IMR-90 (cell line): ENCODE results near the gene ZNF644. TPM values are rescaled to one million over a fixed set of nuclear protein-coding genes. Genes with fewer than 3 reads are reported as not detected.

ENCODE experiments used
- ATAC-seq: fragments of 200-7000 bp; cut with Tn5 transposase; 2 replicates; pipeline ENCODE4 v1.9.1; 2020; ENCODE audit warnings: low read depth, mild to moderate bottlenecking, moderate library complexity
- BruUV-seq: library from RNA; stranded (reverse); fragments of 400-500 nt; replicated peaks from 2 replicates; lab custom pipeline; 2021; lab: Mats Ljungman, UMichigan
- CTCF ChIA-PET: fragments of 300-600 bp; formaldehyde crosslinking; extraction: SDS; loops from one replicate; lab custom pipeline; 2021; ENCODE audit warnings: antibody characterized with exemption; lab: Yijun Ruan, JAX
- POLR2A ChIA-PET: fragments of 300-600 bp; sonication (Branson Sonifier 250); formaldehyde crosslinking; loops from one replicate; lab custom pipeline; 2022; ENCODE audit warnings: antibody characterized with exemption; ENCODE audit not compliant: unreplicated experiment; lab: Charles Lee
- DNase-seq: peaks from one replicate; pipeline ENCODE4 v3.0.0; 2013
- H2AFZ ChIP-seq: replicated peaks from 2 replicates; pipeline ENCODE3; 2013; ENCODE audit warnings: low read length, mild to moderate bottlenecking; ENCODE audit not compliant: poor library complexity
- H2AK5ac ChIP-seq: 2 replicates; pipeline ENCODE4 v1.6.1; 2013; ENCODE audit warnings: low read depth, low read length, inconsistent platforms
- H2AK9ac ChIP-seq: replicated peaks from 2 replicates; pipeline ENCODE3; 2013; ENCODE audit warnings: mild to moderate bottlenecking, low read depth, low read length, moderate library complexity; ENCODE audit not compliant: poor library complexity
- H2BK120ac ChIP-seq: 2 replicates; pipeline ENCODE4 v1.6.1; 2013; ENCODE audit warnings: low read depth, low read length, inconsistent platforms
- H2BK15ac ChIP-seq: 3 replicates; pipeline ENCODE4 v1.6.1; 2013; ENCODE audit warnings: low read depth, low read length, inconsistent platforms
- H2BK20ac ChIP-seq: 2 replicates; pipeline ENCODE4 v1.6.1; 2013; ENCODE audit warnings: low read depth, mild to moderate bottlenecking, inconsistent platforms, low read length, moderate library complexity
- H2BK5ac ChIP-seq: 2 replicates; pipeline ENCODE4 v1.6.1; 2013; ENCODE audit warnings: mild to moderate bottlenecking, low read depth, low read length, inconsistent platforms; ENCODE audit not compliant: poor library complexity, severe bottlenecking
- H3K14ac ChIP-seq: replicated peaks from 2 replicates; pipeline ENCODE4 v1.6.1; 2013; ENCODE audit warnings: low read depth, low read length, inconsistent platforms
- H3K18ac ChIP-seq: 2 replicates; pipeline ENCODE4 v1.6.1; 2013; ENCODE audit warnings: low read depth, low read length, control low read depth
- H3K23ac ChIP-seq: 2 replicates; pipeline ENCODE4 v1.6.1; 2013; ENCODE audit warnings: low read depth, low read length, inconsistent platforms
- H3K27ac ChIP-seq: 2 replicates; pipeline ENCODE4 v1.5.1; 2013; ENCODE audit warnings: mild to moderate bottlenecking, control low read depth, low read length; ENCODE audit not compliant: insufficient read depth
- H3K27me3 ChIP-seq: 2 replicates; pipeline ENCODE4 v1.6.1; 2013; ENCODE audit warnings: low read length; ENCODE audit not compliant: control insufficient read depth, insufficient read depth
- H3K36me3 ChIP-seq: 2 replicates; pipeline ENCODE4 v1.6.1; 2013; ENCODE audit warnings: low read length, mixed read lengths; ENCODE audit not compliant: control insufficient read depth, insufficient read depth
- H3K4ac ChIP-seq: 2 replicates; pipeline ENCODE4 v1.6.1; 2013; ENCODE audit warnings: low read depth, low read length, inconsistent platforms
- H3K4me1 ChIP-seq: 2 replicates; pipeline ENCODE4 v1.6.1; 2013; ENCODE audit warnings: low read length, mixed read lengths; ENCODE audit not compliant: control insufficient read depth, insufficient read depth
- H3K4me2 ChIP-seq: 2 replicates; pipeline ENCODE4 v1.6.1; 2013; ENCODE audit warnings: low read depth, mild to moderate bottlenecking, control low read depth, low read length, moderate library complexity
- H3K4me3 ChIP-seq: 2 replicates; pipeline ENCODE4 v1.5.1; 2013; ENCODE audit warnings: low read depth, mild to moderate bottlenecking, control low read depth, low read length, moderate library complexity; ENCODE audit not compliant: insufficient read depth
- H3K56ac ChIP-seq: 2 replicates; pipeline ENCODE4 v1.6.1; 2013; ENCODE audit warnings: low read length, inconsistent platforms; ENCODE audit not compliant: insufficient read depth; ENCODE audit errors: extremely low read depth
- H3K79me1 ChIP-seq, 2 experiments: 2 replicates each; pipeline ENCODE4 v1.6.1; 2013; ENCODE audit warnings: low read length in 2 of 2, inconsistent platforms in 1 of 2, low read depth in 1 of 2
- H3K9ac ChIP-seq: 2 replicates; pipeline ENCODE4 v1.6.1; 2013; ENCODE audit warnings: low read depth, low read length, control low read depth
- H3K9me1 ChIP-seq: 2 replicates; pipeline ENCODE4 v1.6.1; 2013; ENCODE audit warnings: low read length, inconsistent platforms; ENCODE audit not compliant: insufficient read depth
- H3K9me3 ChIP-seq: 2 replicates; pipeline ENCODE4 v1.6.1; 2013; ENCODE audit warnings: low read length; ENCODE audit not compliant: control insufficient read depth, insufficient read depth
- H4K20me1 ChIP-seq: 2 replicates; pipeline ENCODE4 v1.6.1; 2013; ENCODE audit warnings: low read length, inconsistent platforms; ENCODE audit not compliant: insufficient read depth
- H4K5ac ChIP-seq: 2 replicates; pipeline ENCODE4 v1.6.1; 2013; ENCODE audit warnings: mild to moderate bottlenecking, low read depth, low read length, control low read depth
- H4K8ac ChIP-seq, 2 experiments: 2 replicates each; pipeline ENCODE4 v1.6.1; 2013; ENCODE audit warnings: low read depth in 2 of 2, low read length in 2 of 2, control low read depth in 1 of 2, inconsistent platforms in 1 of 2
- H4K91ac ChIP-seq: 2 replicates; pipeline ENCODE4 v1.6.1; 2013; ENCODE audit warnings: low read depth, low read length, inconsistent platforms; ENCODE audit not compliant: insufficient read depth
- CEBPB ChIP-seq: IDR thresholded peaks from 2 replicates; pipeline ENCODE4 v1.6.1; 2012; ENCODE audit warnings: low read depth, low read length, improper control_type of control experiment
- FOS ChIP-seq: fragments of 150-350 bp; IDR thresholded peaks from 2 replicates; pipeline ENCODE4 v1.6.1; 2016; ENCODE audit warnings: low read depth, low read length
- MAFK ChIP-seq: IDR thresholded peaks from 2 replicates; pipeline ENCODE4 v1.6.1; 2012; ENCODE audit warnings: low read depth, low read length, improper control_type of control experiment
- MAZ ChIP-seq: IDR thresholded peaks from 2 replicates; pipeline ENCODE4 v1.6.1; 2012; ENCODE audit warnings: low read depth, mild to moderate bottlenecking, low read length, improper control_type of control experiment, moderate library complexity, borderline replicate concordance
- MXI1 ChIP-seq: IDR thresholded peaks from 2 replicates; pipeline ENCODE4 v1.6.1; 2012; ENCODE audit warnings: low read depth, mild to moderate bottlenecking, low read length, moderate library complexity, borderline replicate concordance
- NFE2L2 ChIP-seq: fragments of 150-350 bp; IDR thresholded peaks from 2 replicates; pipeline ENCODE4 v1.6.1; 2016; ENCODE audit warnings: low read depth, mild to moderate bottlenecking, low read length
- POLR2A ChIP-seq: IDR thresholded peaks from 2 replicates; pipeline ENCODE4 v1.6.1; 2012; ENCODE audit warnings: mild to moderate bottlenecking, low read depth, low read length
- RCOR1 ChIP-seq: IDR thresholded peaks from 2 replicates; pipeline ENCODE4 v1.6.1; 2012; ENCODE audit warnings: mild to moderate bottlenecking, low read length, improper control_type of control experiment; ENCODE audit not compliant: insufficient replicate concordance
- RFX5 ChIP-seq: IDR thresholded peaks from 2 replicates; pipeline ENCODE4 v1.8.0; 2012; ENCODE audit warnings: low read depth, mild to moderate bottlenecking, low read length, moderate library complexity
- WGBS, 2 experiments: methylation state at CpG; one replicate each; pipeline versions ENCODE4 v1.1.5 to v1.1.7; 2013; ENCODE audit warnings: missing lambda C conversion rate in 2 of 2; ENCODE audit not compliant: insufficient read length in 1 of 2; ENCODE audit errors: extremely low coverage in 2 of 2; 5-methylcytosine and 5-hydroxymethylcytosine counted together
- dilution Hi-C: fragments of 300-500 bp; cut with HindIII; formaldehyde crosslinking; loops from one replicate; pipeline ENCODE4 v1.14.3; 2018; ENCODE audit warnings: low sequenced_read_pairs; ENCODE audit not compliant: unreplicated experiment
- in situ Hi-C: fragments of 300-500 bp; cut with MboI; formaldehyde crosslinking; loops from 3 replicates; pipeline ENCODE4 v1.14.3; 2019; ENCODE audit warnings: low sequenced_read_pairs, inconsistent platforms, mixed read lengths
- intact Hi-C: fragments of 100-400 bp; cut with micrococcal nuclease; formaldehyde crosslinking; loops from 2 replicates; pipeline ENCODE4 v1.10.0; 2022
- polyA plus RNA-seq, 3 experiments: library from polyadenylated mRNA; depleted of rRNA; stranded (reverse); fragments of >200 nt; gene quantifications; 2 replicates each; pipeline ENCODE4 v1.2.3, GENCODE V29; 2012; ENCODE audit warnings: low replicate concordance in 1 of 3
- total RNA-seq: library from RNA; depleted of rRNA; stranded (reverse); fragments of >200 nt; gene quantifications from 2 replicates; pipeline ENCODE4 v1.2.3, GENCODE V29; 2012
- TF ChIP-seq, protein P1 (sequence below): fragments of 150-350 bp; IDR thresholded peaks from 2 replicates; pipeline ENCODE4 v1.6.1; 2016; ENCODE audit warnings: low read depth, mild to moderate bottlenecking, low read length, moderate library complexity, borderline replicate concordance
- TF ChIP-seq, protein P2 (sequence below): fragments of 150-350 bp; IDR thresholded peaks from 2 replicates; pipeline ENCODE4 v1.6.1; 2017; ENCODE audit warnings: mild to moderate bottlenecking, antibody characterized with exemption, low read length, low read depth

Gene ZNF644
- total and polyA plus RNA-seq, 2 of the 4 experiments (the other 2 are of a cell fraction), result 9.0 to 45.3 TPM

DNA sequence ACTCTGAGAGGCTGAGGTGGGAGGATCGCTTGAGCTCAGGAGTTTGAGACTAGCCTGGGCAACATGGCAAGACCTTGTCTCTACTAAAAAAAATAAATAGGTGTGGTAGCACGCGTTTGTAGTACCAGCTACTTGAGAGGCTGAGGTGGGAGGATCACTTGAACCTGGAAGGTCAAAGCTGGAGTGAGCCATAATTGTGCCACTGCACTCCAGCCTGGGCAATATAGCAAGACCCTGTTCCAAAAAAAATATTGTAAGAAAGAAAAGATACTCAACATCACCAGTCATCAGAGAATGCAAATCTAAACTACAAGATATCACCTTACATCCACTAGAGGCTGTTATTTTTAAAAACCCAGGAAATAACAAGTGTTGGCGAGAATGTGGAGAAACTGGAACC lies 32.5 kb downstream of the ZNF644 start:
- Histone ChIP-seq H3K18ac (no peak overlapping the region), H2BK15ac (no peak overlapping the region), H2BK20ac (no peak overlapping the region), H2AK9ac (no peak overlapping the region), H2AFZ (no peak overlapping the region), H3K14ac (no peak overlapping the region), H2AK5ac (no peak overlapping the region), H3K4me1 (peaks cover 1% of the 10 kb centered on the region; the same call in 1 of the 2 replicates), H2BK120ac (no peak overlapping the region), H4K8ac (no peak overlapping the region), H3K4me3 (no peak overlapping the region), H3K56ac (no peak overlapping the region), H4K20me1 (peaks cover 58% of the 10 kb centered on the region), H3K79me1 (peaks cover 5 to 57% of the 10 kb centered on the region in 2 experiments), H3K4ac (no peak overlapping the region), H3K4me2 (no peak overlapping the region), H3K27me3 (no peaks in the 10 kb centered on the region), H3K27ac (no peak overlapping the region), H4K91ac (no peak overlapping the region), H3K9ac (no peak overlapping the region), H2BK5ac (no peak overlapping the region), H4K5ac (no peak overlapping the region), H3K9me1 (peaks cover 7% of the 10 kb centered on the region; the same call in 1 of the 2 replicates), H3K23ac (no peak overlapping the region), H3K36me3 (0 out of 2 replicates have a peak, but pooled peaks cover 3% of the 10 kb centered on the region), H3K9me3 (no peaks in the 10 kb centered on the region; the same call in 1 of the 2 replicates)
- in situ Hi-C loops, result no loop called here
- no CpG with 5 or more reads among the region's 4 CpGs for WGBS, 2 experiments
- no TSS peak for BruUV-seq
- ChIA-PET CTCF (no interaction called here), POLR2A (no interaction called here)
- ATAC-seq (no peak), DNase-seq (no peak)
- intact Hi-C loops, result no loop called here
- no peak for TF ChIP-seq MAZ
- TF ChIP-seq NFE2L2, result no peak
- no peak for TF ChIP-seq CEBPB
- TF ChIP-seq RCOR1, result no peak
- TF ChIP-seq MXI1, result no peak
- TF ChIP-seq, protein P1, sequence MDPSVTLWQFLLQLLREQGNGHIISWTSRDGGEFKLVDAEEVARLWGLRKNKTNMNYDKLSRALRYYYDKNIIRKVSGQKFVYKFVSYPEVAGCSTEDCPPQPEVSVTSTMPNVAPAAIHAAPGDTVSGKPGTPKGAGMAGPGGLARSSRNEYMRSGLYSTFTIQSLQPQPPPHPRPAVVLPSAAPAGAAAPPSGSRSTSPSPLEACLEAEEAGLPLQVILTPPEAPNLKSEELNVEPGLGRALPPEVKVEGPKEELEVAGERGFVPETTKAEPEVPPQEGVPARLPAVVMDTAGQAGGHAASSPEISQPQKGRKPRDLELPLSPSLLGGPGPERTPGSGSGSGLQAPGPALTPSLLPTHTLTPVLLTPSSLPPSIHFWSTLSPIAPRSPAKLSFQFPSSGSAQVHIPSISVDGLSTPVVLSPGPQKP, result no peak
- TF ChIP-seq FOS, result no peak
- TF ChIP-seq, protein P2, sequence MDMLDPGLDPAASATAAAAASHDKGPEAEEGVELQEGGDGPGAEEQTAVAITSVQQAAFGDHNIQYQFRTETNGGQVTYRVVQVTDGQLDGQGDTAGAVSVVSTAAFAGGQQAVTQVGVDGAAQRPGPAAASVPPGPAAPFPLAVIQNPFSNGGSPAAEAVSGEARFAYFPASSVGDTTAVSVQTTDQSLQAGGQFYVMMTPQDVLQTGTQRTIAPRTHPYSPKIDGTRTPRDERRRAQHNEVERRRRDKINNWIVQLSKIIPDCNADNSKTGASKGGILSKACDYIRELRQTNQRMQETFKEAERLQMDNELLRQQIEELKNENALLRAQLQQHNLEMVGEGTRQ, result no peak
- no peak for TF ChIP-seq MAFK
- TF ChIP-seq RFX5, result no peak
- no peak for TF ChIP-seq POLR2A
- dilution Hi-C loops, result no loop called here
